HG03521 (cell line): ENCODE results near the gene SPAG8.

Experiments
- ATAC-seq: cut with Tn5 transposase; IDR thresholded peaks from one replicate; pipeline ENCODE4 v1.9.1; 2021; ENCODE audit warnings: mild to moderate bottlenecking, moderate library complexity; ENCODE audit not compliant: unreplicated experiment

The SPAG8 gene

GRCh38 chr9:35776018-35776417 lies 36.0 kb downstream of the SPAG8 start:
- ATAC-seq = no peak

GRCh38 chr9:35774907-35775635 lies 37.0 kb downstream of the SPAG8 start:
- no peak for ATAC-seq

- ATAC-seq = no peak
These were observed 40.1 kb downstream of the SPAG8 start for GRCh38 chr9:35771943-35772342.

- ATAC-seq = no peak
These were observed 40.5 kb downstream of the SPAG8 start for GRCh38 chr9:35771534-35771933.

GRCh38 chr9:35771075-35771433 lies 41.0 kb downstream of the SPAG8 start:
- no peak for ATAC-seq

- no peak for ATAC-seq
These were observed 42.3 kb downstream of the SPAG8 start for GRCh38 chr9:35769763-35770162.

- no peak for ATAC-seq
These were observed 44.6 kb downstream of the SPAG8 start for GRCh38 chr9:35767458-35767857.

GRCh38 chr9:35766997-35767396 lies 45.1 kb downstream of the SPAG8 start:
- no peak for ATAC-seq

- no peak for ATAC-seq
These were observed 48.3 kb downstream of the SPAG8 start for GRCh38 chr9:35763803-35764202.

GRCh38 chr9:35763181-35763580 lies 48.9 kb downstream of the SPAG8 start:
- no peak for ATAC-seq

- ATAC-seq = no peak
These were observed 51.4 kb downstream of the SPAG8 start for GRCh38 chr9:35760651-35761050.

- ATAC-seq = no peak
These were observed 52.3 kb downstream of the SPAG8 start for GRCh38 chr9:35759795-35760194.
